ENCODE measurements around the gene RBBP8. TPM values are rescaled to one million over a fixed set of nuclear protein-coding genes. Genes with fewer than 3 reads are reported as not detected.

Gene RBBP8
- total and polyA plus RNA-seq, 2 experiments from 2014 or later, result 13.1 to 25.7 TPM

GRCh38 chr18:23073996-23074606 lies 141.0 kb downstream of the RBBP8 start:
- no peak overlapping the region for H3K4me3 ChIP-seq
- DNase-seq (ENCODE audit: low spot score), result no peak
- H3K9me2 ChIP-seq (replicated peaks; ENCODE audit: insufficient read depth), result no peaks in the 10 kb centered on the region
- H3K36me3 ChIP-seq (replicated peaks; ENCODE audit: insufficient read depth, low read depth), result no peaks in the 10 kb centered on the region
- H3K27ac ChIP-seq, result no peak overlapping the region
- H3K9me3 ChIP-seq (ENCODE audit: low read depth), result no peaks in the 10 kb centered on the region
- H3K27me3 ChIP-seq, result no peaks in the 10 kb centered on the region
- H2AFZ ChIP-seq, result no peak overlapping the region
- no peaks in the 10 kb centered on the region for H3K4me1 ChIP-seq (ENCODE audit: insufficient read depth)
- TF ChIP-seq CTCF (IDR thresholded peaks at IDR 0.05; ENCODE audit: poor library complexity) (no peak), EZH2 (IDR thresholded peaks at IDR 0.05; ENCODE audit: borderline replicate concordance) (no peak), EZH2phosphoT487 (IDR thresholded peaks at IDR 0.05; ENCODE audit: low read depth, severe bottlenecking, unreplicated experiment) (no peak)
- no peaks in the 10 kb centered on the region for H4K20me1 ChIP-seq (ENCODE audit: insufficient read depth, poor library complexity, severe bottlenecking)
- H3K79me2 ChIP-seq, result no peaks in the 10 kb centered on the region
- no peak overlapping the region for H3K4me2 ChIP-seq
- WGBS (ENCODE audit: low lambda C conversion rate, missing lambda C conversion rate), result 81% methylated on average over 8 of the region's 8 CpGs

MicroRNAs encoded within 50 kb of the gene (microRNA counts, 767-probe panel; counts per million panel counts)
- not detected for microRNA hsa-miR-4741

Small RNA genes within 50 kb of the gene (small RNA-seq; reads per million reads assigned to genes)
- gene RF00019 (not detected), gene RN7SL745P (not detected)

Other genes starting within 250 kb of the RBBP8 start
- 6.9 and 7.2 TPM in 2 replicates for gene CABLES1, start 202.2 kb downstream of the RBBP8 start, total RNA-seq
- 10.8 TPM in 2 replicates for gene CABLES1, start 202.2 kb downstream of the RBBP8 start, polyA plus RNA-seq

All from hepatocyte (in vitro differentiated cells).